Stimulated activated CD8-positive, alpha-beta memory T cell treated with anti-CD3 and anti-CD28 coated beads, Interleukin-4, amount 100 ng/mL, for 4 hours (primary cell): ENCODE results near the gene CENPL.
"Not testable (repeated sequence)": the region's sequence is repeated elsewhere in the genome, so short reads cannot be mapped to it uniquely, and the experiment has no call there.

Experiments used
- DNase-seq, 2 donors: peaks; one replicate each; pipeline ENCODE4 v3.0.0-alpha.2; 2020; ENCODE audit warnings: low read depth in 2 of 2, low spot score in 1 of 2

Gene CENPL

GRCh38 chr1:173824315-173825081 is at the start of gene CENPL, which contains the start of gene DARS2:
TSS of gene CENPL (minus strand) at chr1:173824883. CDS start at chr1:173811299, 13,584 bp downstream.
TSS of gene DARS2 (plus strand) at chr1:173824673. CDS start at chr1:173825230, 557 bp downstream.
- peak; percentile 75 to 80 for DNase-seq

- DNase-seq = no peak
Measured at GRCh38 chr1:173871500-173871899, 46.8 kb upstream of the CENPL start.

- no peak for DNase-seq
Measured at GRCh38 chr1:173871091-173871490, 46.4 kb upstream of the CENPL start.

GRCh38 chr1:173870252-173871075 is 45.8 kb upstream of the CENPL start:
- DNase-seq = no peak

DNA sequence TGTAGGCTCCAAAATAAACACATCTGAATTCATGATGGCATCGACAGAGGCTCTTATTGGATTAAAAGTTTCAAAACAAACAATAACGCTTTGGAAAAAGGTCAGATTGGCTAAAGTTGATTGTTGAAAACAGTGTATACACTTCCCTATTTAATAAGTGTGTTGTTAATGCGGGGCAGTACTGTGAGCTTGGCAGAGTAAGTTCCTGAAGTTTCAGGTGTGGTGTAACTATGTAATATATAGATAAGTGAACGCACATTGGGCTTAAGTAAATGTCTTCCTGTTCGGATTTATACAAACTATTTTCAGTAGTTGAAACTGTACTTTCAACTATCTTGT is 44.3 kb upstream of the CENPL start:
- no peak for DNase-seq

DNA sequence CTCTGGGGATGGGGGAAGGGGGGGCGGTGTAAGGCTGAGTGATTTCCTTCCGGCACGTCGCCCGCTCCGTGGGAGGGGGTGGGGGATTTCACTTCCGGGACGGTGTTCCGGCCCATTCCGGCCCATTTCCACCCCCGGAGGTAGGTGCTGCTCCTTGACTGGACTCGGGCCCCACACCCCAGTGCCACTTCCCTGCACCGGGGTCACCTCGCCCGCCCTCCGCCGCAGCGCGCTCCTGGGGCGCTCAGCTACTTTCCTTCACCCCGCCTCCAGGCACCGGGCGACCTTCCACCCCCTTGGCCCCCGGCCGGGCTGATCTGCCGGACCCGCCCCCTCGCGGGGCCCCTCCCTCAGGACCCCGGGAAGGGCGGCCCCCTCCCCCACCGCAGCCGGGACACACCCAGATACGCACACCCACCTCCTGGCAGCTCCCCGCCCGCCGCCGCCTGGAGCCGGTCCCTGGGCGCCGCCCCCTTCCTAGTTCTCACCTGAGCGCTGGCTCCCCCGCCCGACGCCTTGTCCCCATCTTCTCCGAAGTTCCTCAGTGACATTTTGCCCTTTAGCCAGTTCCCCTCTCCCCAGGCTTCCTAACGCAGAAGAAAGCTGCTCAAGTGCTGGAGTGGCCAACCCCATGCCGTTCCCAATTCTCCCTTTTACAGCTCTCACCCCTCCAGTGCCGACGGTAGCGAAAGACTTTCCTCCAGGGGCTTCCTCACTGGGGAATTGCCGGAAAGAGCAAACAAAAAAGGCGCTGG is 43.8 kb upstream of the CENPL start, which contains the start of gene ZBTB37:
Gene ZBTB37 (plus strand): TSS at position 115 of the 755 bp plus-strand sequence. CDS start 1,846 bp downstream, outside the sequence.
- peak; percentile 80 to 86 for DNase-seq

- DNase-seq = peak; percentile 99
Measured at GRCh38 chr1:173867753-173868265, 43.1 kb upstream of the CENPL start, which contains the start of gene GAS5. TSS of gene GAS5 (minus strand) at chr1:173867989.

DNA sequence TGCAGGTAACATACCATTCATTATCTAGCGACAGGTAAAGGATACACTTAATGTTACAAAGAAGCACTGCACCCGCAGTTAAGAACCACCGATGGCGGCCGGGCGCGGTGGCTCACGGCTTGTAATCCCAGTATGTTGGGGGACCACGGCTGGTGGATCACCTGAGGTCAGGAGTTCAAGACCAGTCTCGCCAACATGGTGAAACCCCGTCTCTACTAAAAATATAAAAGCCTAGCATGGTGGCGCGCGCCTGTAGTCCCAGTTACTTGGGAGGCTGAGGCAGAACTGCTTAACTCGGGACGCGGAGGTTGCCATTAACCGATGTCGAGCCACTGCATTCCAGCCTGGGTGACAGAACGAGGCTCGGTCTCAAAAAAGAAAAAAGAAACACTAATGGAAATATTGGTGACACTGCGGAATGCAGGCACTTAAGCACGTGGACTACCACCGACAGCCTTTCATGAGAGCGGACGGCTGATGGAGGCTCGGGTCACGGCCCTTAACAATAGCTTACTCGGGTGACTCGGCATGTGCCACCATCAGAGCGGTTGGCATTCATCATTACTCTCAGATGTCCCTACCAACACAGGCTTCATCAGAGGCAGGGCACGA is 42.6 kb upstream of the CENPL start:
- no peak for DNase-seq

- no peak for DNase-seq
Measured at GRCh38 chr1:173866413-173867115, 41.9 kb upstream of the CENPL start.

GRCh38 chr1:173865468-173866164 is 40.9 kb upstream of the CENPL start:
- no peak for DNase-seq

DNA sequence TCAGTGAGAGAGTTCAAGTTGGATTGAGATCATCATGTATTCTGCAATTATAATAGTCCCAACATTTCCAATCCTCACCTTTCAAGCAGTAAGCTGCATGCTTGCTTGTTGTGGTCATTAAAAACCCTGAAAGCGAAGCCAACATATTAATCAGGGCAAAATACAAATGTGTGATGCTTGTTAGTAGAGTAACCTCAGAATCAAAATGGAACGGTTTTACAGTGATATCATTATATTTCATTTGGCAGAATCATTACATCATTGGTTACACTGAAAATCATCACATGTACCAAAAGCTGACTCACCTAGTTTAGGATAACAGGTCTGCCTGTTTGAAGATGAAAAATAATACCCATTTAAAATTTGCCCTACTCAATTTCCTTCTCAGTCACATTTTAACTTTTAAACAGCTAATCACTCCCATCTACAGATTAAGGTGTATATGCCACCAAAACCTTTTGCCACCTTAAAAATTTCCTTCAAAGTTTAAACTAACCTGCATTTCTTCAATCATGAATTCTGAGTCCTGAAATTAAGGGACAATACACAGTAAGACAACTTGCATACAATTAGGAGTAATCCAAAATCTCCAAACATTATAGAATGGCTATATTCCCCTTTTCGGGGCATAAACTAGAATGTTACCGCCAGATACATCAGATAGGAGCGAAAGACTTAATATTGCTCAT is 39.6 kb upstream of the CENPL start:
- no peak for DNase-seq

- no peak for DNase-seq
Measured at GRCh38 chr1:173863224-173864161, 38.8 kb upstream of the CENPL start.

GRCh38 chr1:173862769-173863223 is 38.1 kb upstream of the CENPL start:
- DNase-seq = no peak

GRCh38 chr1:173862146-173862768 is 37.6 kb upstream of the CENPL start:
- not testable (repeated sequence) for DNase-seq

DNA sequence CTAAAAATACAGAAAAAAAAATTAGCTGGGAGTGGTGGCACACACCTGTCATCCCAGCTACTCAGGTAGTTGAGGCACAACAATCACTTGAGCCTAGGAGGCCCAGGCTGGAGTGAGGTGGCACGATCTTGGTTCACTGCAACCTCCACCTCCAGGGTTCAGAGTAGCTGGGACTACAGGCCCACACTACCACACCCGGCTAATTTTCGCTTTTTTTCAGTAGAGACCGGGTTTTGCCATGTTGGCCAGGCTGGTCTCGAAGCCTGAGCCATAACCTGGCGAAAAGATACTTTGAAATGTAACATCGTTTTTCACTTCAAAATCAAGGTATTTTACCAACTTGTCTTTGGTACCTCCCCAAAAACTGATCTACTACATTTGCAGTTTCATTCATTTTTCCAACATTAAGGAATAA is 37.1 kb upstream of the CENPL start:
- DNase-seq = no peak

DNA sequence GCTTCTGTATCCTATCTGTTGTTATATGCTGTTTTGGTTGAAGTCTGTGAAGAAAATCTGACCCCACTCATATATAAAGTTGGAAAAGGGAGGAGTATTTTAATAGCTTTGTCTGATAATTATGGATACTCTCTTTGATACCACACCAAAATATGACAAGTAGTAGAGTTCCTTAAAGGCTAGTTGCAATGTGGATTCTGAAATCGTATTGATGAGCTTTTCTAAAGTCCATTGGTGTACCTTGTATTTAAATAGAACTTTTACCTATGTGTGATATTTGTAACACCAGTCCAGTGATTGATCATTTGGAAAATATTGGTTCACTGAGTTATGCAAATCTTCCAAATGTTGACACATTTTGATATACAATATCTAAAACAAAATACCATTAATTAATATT is 35.4 kb upstream of the CENPL start:
- DNase-seq = no peak

DNA sequence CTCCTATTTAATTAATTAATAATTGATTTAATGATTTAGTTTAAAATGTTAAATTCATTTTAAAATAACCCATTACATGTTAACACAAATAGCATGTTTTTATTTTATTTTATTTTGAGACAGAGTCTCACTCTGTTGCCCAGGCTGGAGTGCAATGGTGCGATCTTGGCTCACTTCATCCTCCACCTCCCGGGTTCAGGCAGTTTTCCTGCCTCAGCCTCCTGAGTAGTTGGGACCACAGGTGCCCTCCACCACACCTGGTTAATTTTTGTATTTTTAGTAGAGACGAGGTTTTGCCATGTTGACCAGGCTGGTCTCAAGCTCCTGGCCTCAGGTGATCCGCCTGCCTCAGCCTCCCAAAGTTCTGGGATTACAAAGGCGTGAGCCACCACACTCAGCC is 34.9 kb upstream of the CENPL start:
- not testable (repeated sequence) for DNase-seq
